HG02571 (cell line): Measurements from ENCODE around the gene CHD2.
A peak's percentile ranks its signal among the peaks of the same experiment; 100 is the strongest.
"Not testable (repeated sequence)": the region's sequence is repeated elsewhere in the genome, so short reads cannot be mapped to it uniquely, and the experiment has no call there.

Source experiments
- ATAC-seq: cut with Tn5 transposase; IDR thresholded peaks from one replicate; pipeline ENCODE4 v1.9.1; 2021; ENCODE audit warnings: mild to moderate bottlenecking, moderate library complexity; ENCODE audit not compliant: unreplicated experiment

CHD2 gene

GRCh38 chr15:92899948-92900730 is at the start of gene CHD2:
Gene CHD2, plus strand, starts transcription at chr15:92900324. Its CDS starts 914 bp downstream, at chr15:92901238.
- ATAC-seq: peak; percentile 57

- ATAC-seq: no peak
Measured at GRCh38 chr15:92853222-92853621, 46.9 kb upstream of the CHD2 start.

- no peak for ATAC-seq
Measured at GRCh38 chr15:92861742-92862141, 38.4 kb upstream of the CHD2 start.

GRCh38 chr15:92864127-92864814 is 35.9 kb upstream of the CHD2 start:
- no peak for ATAC-seq

- no peak for ATAC-seq
Measured at GRCh38 chr15:92869263-92869940, 30.7 kb upstream of the CHD2 start.

GRCh38 chr15:92870010-92870591 is 30.0 kb upstream of the CHD2 start:
- no peak for ATAC-seq

GRCh38 chr15:92872967-92873366 is 27.2 kb upstream of the CHD2 start:
- not testable (repeated sequence) for ATAC-seq

GRCh38 chr15:92877000-92877399 is 23.1 kb upstream of the CHD2 start:
- no peak for ATAC-seq

GRCh38 chr15:92877416-92877815 is 22.7 kb upstream of the CHD2 start:
- no peak for ATAC-seq

GRCh38 chr15:92878593-92879053 is 21.5 kb upstream of the CHD2 start:
- no peak for ATAC-seq

GRCh38 chr15:92879949-92880725 is 20.0 kb upstream of the CHD2 start:
- no peak for ATAC-seq

GRCh38 chr15:92880796-92881195 is 19.3 kb upstream of the CHD2 start:
- ATAC-seq: no peak

- ATAC-seq: no peak
Measured at GRCh38 chr15:92881211-92881754, 18.8 kb upstream of the CHD2 start.

- peak; percentile 94 for ATAC-seq
Measured at GRCh38 chr15:92881802-92882696, 18.1 kb upstream of the CHD2 start.

- peak; percentile 56 for ATAC-seq
Measured at GRCh38 chr15:92882697-92883162, 17.4 kb upstream of the CHD2 start.

- no peak for ATAC-seq
Measured at GRCh38 chr15:92883163-92883875, 16.8 kb upstream of the CHD2 start.

GRCh38 chr15:92883876-92884435 is 16.2 kb upstream of the CHD2 start:
- ATAC-seq: no peak
